Ramos (cell line): ENCODE data around the gene CA4.

Source experiments
- in situ Hi-C: fragments of 300-500 bp; cut with MboI; formaldehyde crosslinking; loops from one replicate; pipeline ENCODE4 v1.14.3; 2022; ENCODE audit warnings: low sequenced_read_pairs; ENCODE audit not compliant: unreplicated experiment

CA4 gene

GRCh38 chr17:60153606-60154390 is 4.0 kb downstream of the CA4 start:
- in situ Hi-C loops = no loop called here

GRCh38 chr17:60154616-60155426 is 5.0 kb downstream of the CA4 start:
- in situ Hi-C loops = no loop called here

- in situ Hi-C loops = no loop called here
Observed at GRCh38 chr17:60155427-60155814, 5.6 kb downstream of the CA4 start.

- in situ Hi-C loops = no loop called here
Observed at GRCh38 chr17:60155815-60156214, 6.0 kb downstream of the CA4 start.

GRCh38 chr17:60156746-60157145 is 7.0 kb downstream of the CA4 start:
- in situ Hi-C loops = no loop called here

GRCh38 chr17:60157487-60158040 is 7.8 kb downstream of the CA4 start:
- in situ Hi-C loops = no loop called here

- in situ Hi-C loops = no loop called here
Observed at GRCh38 chr17:60158751-60159478, 9.1 kb downstream of the CA4 start.

GRCh38 chr17:60159479-60159866 is 9.7 kb downstream of the CA4 start:
- in situ Hi-C loops = no loop called here

- in situ Hi-C loops = no loop called here
Observed at GRCh38 chr17:60160829-60161501, 11.2 kb downstream of the CA4 start.

GRCh38 chr17:60161598-60162330 is 12.0 kb downstream of the CA4 start:
- in situ Hi-C loops = no loop called here

GRCh38 chr17:60163108-60163784 is 13.5 kb downstream of the CA4 start:
- in situ Hi-C loops = no loop called here

- in situ Hi-C loops = no loop called here
Observed at GRCh38 chr17:60164164-60164563, 14.4 kb downstream of the CA4 start.

GRCh38 chr17:60164697-60165096 is 14.9 kb downstream of the CA4 start:
- in situ Hi-C loops = no loop called here

- in situ Hi-C loops = no loop called here
Observed at GRCh38 chr17:60165223-60165622, 15.4 kb downstream of the CA4 start.

GRCh38 chr17:60165971-60166370 is 16.2 kb downstream of the CA4 start:
- in situ Hi-C loops = no loop called here

- in situ Hi-C loops = no loop called here
Observed at GRCh38 chr17:60167065-60167741, 17.4 kb downstream of the CA4 start.

GRCh38 chr17:60168654-60169053 is 18.9 kb downstream of the CA4 start:
- in situ Hi-C loops = no loop called here
